Hepatocyte (in vitro differentiated cells): ENCODE results near the gene ODC1. TPM values are rescaled to one million over a fixed set of nuclear protein-coding genes. Genes with fewer than 3 reads are reported as not detected.
"Not testable (repeated sequence)": the region's sequence is repeated elsewhere in the genome, so short reads cannot be mapped to it uniquely, and the experiment has no call there.

Experiments
- DNase-seq: peaks from one replicate; pipeline ENCODE4 v3.0.0-alpha.2; 2016; ENCODE audit warnings: low spot score
- H2AFZ ChIP-seq: fragments of 200-600 bp; sonication (generic); 2 replicates; pipeline ENCODE4 v1.6.0; 2016; ENCODE audit warnings: antibody characterized with exemption, mild to moderate bottlenecking
- H3K27ac ChIP-seq: fragments of 200-600 bp; sonication (generic); 2 replicates; pipeline ENCODE4 v1.5.1; 2016; ENCODE audit warnings: mild to moderate bottlenecking
- H3K27me3 ChIP-seq: fragments of 200-600 bp; sonication (generic); 2 replicates; pipeline ENCODE4 v1.6.1; 2016
- H3K36me3 ChIP-seq: fragments of 200-600 bp; sonication (generic); replicated peaks from 2 replicates; pipeline ENCODE4 v1.5.1; 2016; ENCODE audit warnings: low read depth; ENCODE audit not compliant: insufficient read depth
- H3K4me1 ChIP-seq: fragments of 200-600 bp; sonication (generic); 2 replicates; pipeline ENCODE4 v1.5.1; 2016; ENCODE audit warnings: mild to moderate bottlenecking, moderate library complexity; ENCODE audit not compliant: insufficient read depth
- H3K4me2 ChIP-seq: fragments of 200-600 bp; sonication (generic); 2 replicates; pipeline ENCODE4 v1.6.0; 2016
- H3K4me3 ChIP-seq: fragments of 200-600 bp; sonication (generic); 2 replicates; pipeline ENCODE4 v1.5.1; 2016; ENCODE audit warnings: mild to moderate bottlenecking
- H3K79me2 ChIP-seq: fragments of 200-600 bp; sonication (generic); 2 replicates; pipeline ENCODE4 v1.6.0; 2017; ENCODE audit warnings: mild to moderate bottlenecking
- H3K9me2 ChIP-seq: fragments of 200-600 bp; sonication (generic); replicated peaks from 2 replicates; pipeline ENCODE4 v1.6.0; 2017; ENCODE audit warnings: mild to moderate bottlenecking; ENCODE audit not compliant: insufficient read depth
- H3K9me3 ChIP-seq: fragments of 200-600 bp; sonication (generic); 2 replicates; pipeline ENCODE4 v1.5.1; 2016; ENCODE audit warnings: low read depth, mild to moderate bottlenecking
- H4K20me1 ChIP-seq: fragments of 200-600 bp; sonication (generic); 2 replicates; pipeline ENCODE4 v1.6.0; 2016; ENCODE audit warnings: mild to moderate bottlenecking; ENCODE audit not compliant: insufficient read depth, poor library complexity, severe bottlenecking
- EZH2 ChIP-seq: fragments of 200-600 bp; sonication (generic); IDR thresholded peaks from 2 replicates; pipeline ENCODE4 v1.6.1; 2016; ENCODE audit warnings: antibody characterized with exemption, mild to moderate bottlenecking, borderline replicate concordance
- EZH2phosphoT487 ChIP-seq: fragments of 200-600 bp; sonication (generic); IDR thresholded peaks from one replicate; pipeline ENCODE4 v1.6.1; 2018; ENCODE audit warnings: antibody characterized with exemption, mild to moderate bottlenecking, low read depth, moderate library complexity; ENCODE audit not compliant: unreplicated experiment, severe bottlenecking
- WGBS: methylation state at CpG from one replicate; pipeline ENCODE4 v1.1.6; 2016; ENCODE audit warnings: low lambda C conversion rate; ENCODE audit errors: missing lambda C conversion rate; 5-methylcytosine and 5-hydroxymethylcytosine counted together
- polyA plus RNA-seq: library from polyadenylated mRNA; unstranded; fragments of >200 nt; fragmentation: Nextera tagmentation; extraction: Ambion mirVana; gene quantifications from 2 replicates; pipeline ENCODE4 v1.2.1, GENCODE V29; 2016
- total RNA-seq: library from RNA; depleted of rRNA; stranded (reverse); fragments of >200 nt; gene quantifications from 2 replicates; pipeline ENCODE4 v1.2.3, GENCODE V29; 2014
- TF ChIP-seq, protein P1 (sequence below): fragments of 200-600 bp; sonication (generic); IDR thresholded peaks from 2 replicates; pipeline ENCODE4 v1.5.1; 2016; ENCODE audit warnings: antibody characterized with exemption, mild to moderate bottlenecking; ENCODE audit not compliant: poor library complexity

The ODC1 gene
- total and polyA plus RNA-seq, 2 experiments from 2014 or later = 92.8 to 165 TPM

GRCh38 chr2:10447300-10447894 is 730 bp downstream of the ODC1 start:
- H3K36me3 ChIP-seq = peaks cover 2% of the 10 kb centered on the region
- peaks cover 37% of the 10 kb centered on the region for H4K20me1 ChIP-seq
- peaks cover 35% of the 10 kb centered on the region for H3K79me2 ChIP-seq
- TF ChIP-seq, protein P1, sequence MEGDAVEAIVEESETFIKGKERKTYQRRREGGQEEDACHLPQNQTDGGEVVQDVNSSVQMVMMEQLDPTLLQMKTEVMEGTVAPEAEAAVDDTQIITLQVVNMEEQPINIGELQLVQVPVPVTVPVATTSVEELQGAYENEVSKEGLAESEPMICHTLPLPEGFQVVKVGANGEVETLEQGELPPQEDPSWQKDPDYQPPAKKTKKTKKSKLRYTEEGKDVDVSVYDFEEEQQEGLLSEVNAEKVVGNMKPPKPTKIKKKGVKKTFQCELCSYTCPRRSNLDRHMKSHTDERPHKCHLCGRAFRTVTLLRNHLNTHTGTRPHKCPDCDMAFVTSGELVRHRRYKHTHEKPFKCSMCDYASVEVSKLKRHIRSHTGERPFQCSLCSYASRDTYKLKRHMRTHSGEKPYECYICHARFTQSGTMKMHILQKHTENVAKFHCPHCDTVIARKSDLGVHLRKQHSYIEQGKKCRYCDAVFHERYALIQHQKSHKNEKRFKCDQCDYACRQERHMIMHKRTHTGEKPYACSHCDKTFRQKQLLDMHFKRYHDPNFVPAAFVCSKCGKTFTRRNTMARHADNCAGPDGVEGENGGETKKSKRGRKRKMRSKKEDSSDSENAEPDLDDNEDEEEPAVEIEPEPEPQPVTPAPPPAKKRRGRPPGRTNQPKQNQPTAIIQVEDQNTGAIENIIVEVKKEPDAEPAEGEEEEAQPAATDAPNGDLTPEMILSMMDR = no peak
- TF ChIP-seq EZH2phosphoT487 (no peak), EZH2 (no peak)
- H3K9me3 ChIP-seq = no peaks in the 10 kb centered on the region
- H2AFZ ChIP-seq = peak overlapping the region; percentile 2
- H3K27ac ChIP-seq = peak overlapping the region; percentile 99
- WGBS = 4% methylated on average over 32 of the region's 32 CpGs
- no peaks in the 10 kb centered on the region for H3K27me3 ChIP-seq
- peak overlapping the region; percentile 72 for H3K4me3 ChIP-seq
- H3K4me2 ChIP-seq = peak overlapping the region; percentile 85
- H3K4me1 ChIP-seq = peaks cover 11% of the 10 kb centered on the region
- no peaks in the 10 kb centered on the region for H3K9me2 ChIP-seq
- peak; percentile 61 for DNase-seq

DNA sequence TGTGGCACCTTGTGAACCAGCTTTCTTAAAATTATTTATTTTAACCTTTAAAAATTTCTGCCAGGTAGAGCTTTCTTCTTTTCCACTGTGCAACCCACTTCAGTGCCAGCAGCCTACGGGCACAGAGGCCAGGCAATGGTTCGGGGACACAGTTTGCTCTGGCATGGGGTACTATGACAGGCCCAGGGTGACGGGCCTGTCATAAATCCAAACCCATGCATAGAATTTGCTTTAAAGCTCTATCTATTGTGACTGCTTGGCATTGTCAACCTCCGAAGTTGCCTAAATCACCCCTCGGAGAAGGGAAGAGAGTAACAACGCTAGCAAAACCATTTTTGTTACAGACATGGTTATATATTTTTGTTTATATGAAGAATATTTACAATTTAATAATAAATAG is 1.5 kb downstream of the ODC1 start:
- Histone ChIP-seq H3K9me2 (no peaks in the 10 kb centered on the region), H3K4me2 (peak overlapping the region; percentile 85), H3K9me3 (no peaks in the 10 kb centered on the region), H3K36me3 (peaks cover 2% of the 10 kb centered on the region), H4K20me1 (peaks cover 37% of the 10 kb centered on the region), H3K4me1 (peaks cover 11% of the 10 kb centered on the region), H3K27ac (no peak overlapping the region), H3K27me3 (no peaks in the 10 kb centered on the region), H3K4me3 (peak overlapping the region; percentile 72), H2AFZ (no peak overlapping the region), H3K79me2 (peaks cover 35% of the 10 kb centered on the region)
- DNase-seq = no peak
- 63% methylated on average over 6 of the region's 6 CpGs for WGBS
- TF ChIP-seq, protein P1 = no peak
- TF ChIP-seq EZH2phosphoT487 (no peak), EZH2 (no peak)

DNA sequence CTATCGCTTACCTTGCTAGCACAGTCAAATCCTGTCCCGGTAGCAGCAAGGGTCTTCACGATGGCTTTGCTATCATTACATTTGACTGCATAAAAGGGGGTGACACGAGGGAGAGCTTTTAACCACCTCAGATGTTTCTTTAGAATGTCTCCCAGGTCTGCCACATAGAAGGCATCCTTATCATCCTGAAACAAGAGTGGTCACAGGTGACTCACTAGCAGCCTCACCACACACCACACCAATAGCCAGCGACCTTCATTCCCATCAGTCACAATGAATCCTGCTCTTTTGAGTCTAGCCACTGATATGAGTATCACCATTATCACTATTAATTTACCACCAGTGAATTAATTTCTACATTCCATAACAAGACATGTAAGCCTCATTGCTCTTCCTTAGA is 3.7 kb downstream of the ODC1 start:
- WGBS = 92% methylated on average over 5 of the region's 5 CpGs
- H3K36me3 ChIP-seq = peaks cover 2% of the 10 kb centered on the region

DNA sequence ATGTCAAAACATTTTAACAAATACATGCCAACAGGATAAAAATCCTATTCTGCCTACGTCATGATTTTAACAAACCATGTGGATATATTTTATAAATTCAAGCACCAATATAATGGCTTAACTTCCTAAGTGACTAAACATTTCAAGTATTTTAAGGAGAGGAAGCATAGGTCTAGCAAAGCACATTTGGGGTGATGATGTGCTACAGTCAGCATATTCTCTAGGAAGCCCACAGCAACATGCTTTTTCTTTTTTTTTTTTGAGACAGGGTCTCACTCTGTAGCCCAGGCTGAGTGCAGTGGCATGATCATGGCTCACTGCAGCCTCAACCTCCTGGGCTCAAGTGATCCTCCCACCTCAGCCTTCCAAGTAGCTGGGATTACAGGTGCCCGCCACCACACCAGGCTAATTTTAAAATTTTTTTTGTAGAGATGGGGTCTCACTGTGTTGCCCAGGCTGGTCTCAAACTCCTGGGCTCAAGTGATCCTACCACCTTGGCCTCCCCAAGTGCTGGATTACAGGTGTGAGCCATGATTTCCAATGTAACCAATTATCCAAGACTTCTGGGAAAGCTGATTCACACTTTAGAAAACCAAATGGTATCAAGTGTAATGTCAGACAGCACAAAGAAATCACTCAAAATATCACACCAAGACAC is 5.5 kb downstream of the ODC1 start:
- not testable (repeated sequence) for DNase-seq, H3K4me2 ChIP-seq, H3K9me2 ChIP-seq, H3K9me3 ChIP-seq, H3K36me3 ChIP-seq, H3K27ac ChIP-seq, H3K4me3 ChIP-seq, H2AFZ ChIP-seq, H3K4me1 ChIP-seq, H3K27me3 ChIP-seq
- Histone ChIP-seq H3K79me2 (peaks cover 33% of the 10 kb centered on the region), H4K20me1 (peaks cover 36% of the 10 kb centered on the region)
- WGBS = 97% methylated on average over 2 of the region's 2 CpGs

More for the DNA sequence above, 3.7 kb downstream of the ODC1 start:
- Histone ChIP-seq H3K4me1 (peaks cover 11% of the 10 kb centered on the region), H3K4me2 (no peak overlapping the region), H4K20me1 (peaks cover 37% of the 10 kb centered on the region), H3K27me3 (no peaks in the 10 kb centered on the region), H3K27ac (no peak overlapping the region), H3K9me2 (no peaks in the 10 kb centered on the region), H3K4me3 (no peak overlapping the region), H3K79me2 (peaks cover 35% of the 10 kb centered on the region), H3K9me3 (no peaks in the 10 kb centered on the region), H2AFZ (no peak overlapping the region)
- TF ChIP-seq EZH2phosphoT487 = no peak
- no peak for TF ChIP-seq EZH2
- TF ChIP-seq, protein P1 = no peak
- no peak for DNase-seq
